Right cardiac atrium (tissue), 5 donors: ENCODE data around the gene CAMKV. TPM values are rescaled to one million over a fixed set of nuclear protein-coding genes. Genes with fewer than 3 reads are reported as not detected.
"Not testable (repeated sequence)": the region's sequence is repeated elsewhere in the genome, so short reads cannot be mapped to it uniquely, and the experiment has no call there.

Source experiments
- ATAC-seq, 2 donors: fragments of 200-7000 bp; cut with Tn5 transposase; one replicate each; pipeline versions ENCODE4 v1.8.0 to v1.9.1; 2020; ENCODE audit warnings: moderate library complexity in 2 of 2, mild to moderate bottlenecking in 1 of 2
- DNase-seq, 3 donors: peaks; one replicate each; pipeline ENCODE4 v3.0.0-alpha.2; 2020
- H3K27ac ChIP-seq: one replicate; pipeline ENCODE4 v1.5.1; 2013; ENCODE audit warnings: mild to moderate bottlenecking, low read length, control low read depth, moderate library complexity
- H3K27me3 ChIP-seq: one replicate; pipeline ENCODE4 v1.6.1; 2013; ENCODE audit not compliant: control insufficient read depth, insufficient read depth
- H3K4me1 ChIP-seq: one replicate; pipeline ENCODE4 v1.6.1; 2013; ENCODE audit warnings: low read length; ENCODE audit not compliant: control insufficient read depth, insufficient read depth
- H3K4me3 ChIP-seq: one replicate; pipeline ENCODE4 v1.5.1; 2013; ENCODE audit warnings: low read length, control low read depth
- H3K9me3 ChIP-seq: one replicate; pipeline ENCODE4 v1.6.1; 2013; ENCODE audit warnings: low read length; ENCODE audit not compliant: control insufficient read depth
- WGBS: extraction: QIAGEN DNeasy Blood & Tissue Kit; methylation state at CpG from one replicate; pipeline ENCODE4 v1.1.7; 2013; 5-methylcytosine and 5-hydroxymethylcytosine counted together
- intact Hi-C, 4 donors: fragments of 100-400 bp; cut with DNase I; formaldehyde crosslinking; loops; one replicate each; pipeline versions ENCODE4 v1.11.0 to v1.14.0; 2022 to 2023
- polyA plus RNA-seq: library from polyadenylated mRNA; stranded (reverse); fragments of 200-250 nt; gene quantifications from one replicate; pipeline ENCODE4 v1.2.3, GENCODE V29; 2013
- total RNA-seq, 4 donors: library from RNA; stranded (reverse); fragmentation: NEBNext Ultra II Directional; extraction: Animal tissue kit (Norgen Biotek cat#: 25700); gene quantifications; one replicate each; pipeline ENCODE4 v1.2.1, GENCODE V29; 2021
- donor health status: healthy with polysubstance abuse.
- donor health status: DM: no; HTN: yes; CAD: no.
- donor health status: DM: no; HTN: no; CAD: no.
- donor health status: DM: no; HTN: yes; CAD: no; lungs with severe emphysema.
- donor health status: DM: yes; HTN: yes; CAD: no.

The CAMKV gene
- total and polyA plus RNA-seq, 5 donors = not detected

- Histone ChIP-seq H3K27ac (no peak overlapping the region), H3K4me3 (no peak overlapping the region), H3K27me3 (no peaks in the 10 kb centered on the region), H3K9me3 (no peaks in the 10 kb centered on the region), H3K4me1 (no peaks in the 10 kb centered on the region)
- intact Hi-C loops = loop anchor here in 3 of 4 donors (2.0 to 10.0 kb wide), 4 partner anchors 64 to 105 kb away; partner anchors contain the start of gene INKA1 (in 1 of the 3)
- DNase-seq = peak; percentile 54 to 82 (median 77)
- ATAC-seq = peak; percentile 55 to 59
- 15% methylated on average over 15 of the region's 15 CpGs for WGBS
These were observed 36.5 kb upstream of the CAMKV start for GRCh38 chr3:49906073-49906743.

- intact Hi-C loops = loop anchor here in 2 of 4 donors (5.0 to 10.0 kb wide), 2 partner anchors 100 to 102 kb away; partner anchors contain the start of gene INKA1 (in 2 of the 2)
- WGBS = 98% methylated on average over 13 of the region's 13 CpGs
- not testable (repeated sequence) for H3K4me1 ChIP-seq, ATAC-seq, H3K4me3 ChIP-seq, H3K27ac ChIP-seq, DNase-seq, H3K27me3 ChIP-seq, H3K9me3 ChIP-seq
These were observed 34.7 kb upstream of the CAMKV start for GRCh38 chr3:49904448-49904847.

- Histone ChIP-seq H3K9me3 (no peaks in the 10 kb centered on the region), H3K4me1 (no peaks in the 10 kb centered on the region), H3K4me3 (peak within 1 kb of the TSS; percentile 26), H3K27me3 (no peaks in the 10 kb centered on the region), H3K27ac (no peak within 1 kb of the TSS)
- DNase-seq = peak; percentile 76 to 91 (median 90)
- 32% methylated on average over 65 of the region's 65 CpGs for WGBS
- intact Hi-C loops = loop anchor here in 2 of 4 donors (5.0 to 10.0 kb wide), 2 partner anchors 99 to 101 kb away; partner anchors contain the start of gene INKA1 (in 2 of the 2)
- peak; percentile 85 to 87 for ATAC-seq
These were observed 34.0 kb upstream of the CAMKV start, which contains the start of gene MST1R for GRCh38 chr3:49903451-49904424. Gene MST1R (minus strand): TSS chr3:49903873. CDS start chr3:49903609, 264 bp downstream.

- Histone ChIP-seq H3K4me1 (no peaks in the 10 kb centered on the region), H3K27ac (no peak overlapping the region), H3K9me3 (no peaks in the 10 kb centered on the region), H3K27me3 (no peaks in the 10 kb centered on the region), H3K4me3 (no peak overlapping the region)
- WGBS = 91% methylated on average over 44 of the region's 44 CpGs
- DNase-seq (peak in 1 of 3 donors; percentile 24), ATAC-seq (no peak)
- intact Hi-C loops = loop anchor here in 2 of 4 donors (5.0 to 10.0 kb wide), 2 partner anchors 98 to 100 kb away; partner anchors contain the start of gene INKA1 (in 2 of the 2)
These were observed 33.0 kb upstream of the CAMKV start for GRCh38 chr3:49902511-49903345.

- Histone ChIP-seq H3K9me3 (no peaks in the 10 kb centered on the region), H3K27ac (no peak overlapping the region), H3K4me1 (no peaks in the 10 kb centered on the region), H3K4me3 (no peak overlapping the region), H3K27me3 (no peaks in the 10 kb centered on the region)
- intact Hi-C loops = loop anchor here in 2 of 4 donors (5.0 to 10.0 kb wide), 2 partner anchors 97 to 99 kb away; partner anchors contain the start of gene INKA1 (in 2 of the 2)
- ATAC-seq (no peak), DNase-seq (no peak)
- WGBS = 57% methylated on average over 11 of the region's 11 CpGs
These were observed 31.9 kb upstream of the CAMKV start for GRCh38 chr3:49901366-49902339.

GRCh38 chr3:49900491-49901153 is 30.9 kb upstream of the CAMKV start:
- H3K4me1 ChIP-seq = no peaks in the 10 kb centered on the region
- intact Hi-C loops = loop anchor here in 2 of 4 donors (5.0 to 10.0 kb wide), 2 partner anchors 96 to 98 kb away; partner anchors contain the start of gene INKA1 (in 2 of the 2)
- 67% methylated on average over 8 of the region's 8 CpGs for WGBS
- no peak overlapping the region for H3K27ac ChIP-seq
- ATAC-seq (peak; percentile 54 to 55), DNase-seq (peak; percentile 46 to 72 (median 69))
- H3K4me3 ChIP-seq = no peak overlapping the region
- H3K9me3 ChIP-seq = no peaks in the 10 kb centered on the region
- no peaks in the 10 kb centered on the region for H3K27me3 ChIP-seq

- H3K9me3 ChIP-seq = no peaks in the 10 kb centered on the region
- 64% methylated on average over 5 of the region's 5 CpGs for WGBS
- DNase-seq (no peak), ATAC-seq (no peak)
- intact Hi-C loops = loop anchor here in 2 of 4 donors (5.0 to 10.0 kb wide), 2 partner anchors 95 to 98 kb away; partner anchors contain the start of gene INKA1 (in 2 of the 2)
- no peak overlapping the region for H3K4me3 ChIP-seq
- no peak overlapping the region for H3K27ac ChIP-seq
- H3K27me3 ChIP-seq = no peaks in the 10 kb centered on the region
- no peaks in the 10 kb centered on the region for H3K4me1 ChIP-seq
These were observed 30.1 kb upstream of the CAMKV start for GRCh38 chr3:49899815-49900214.

- DNase-seq (peak in 1 of 3 donors; percentile 38), ATAC-seq (no peak)
- no peaks in the 10 kb centered on the region for H3K4me1 ChIP-seq
- 80% methylated on average over 6 of the region's 6 CpGs for WGBS
- no peak overlapping the region for H3K4me3 ChIP-seq
- H3K27ac ChIP-seq = no peak overlapping the region
- no peaks in the 10 kb centered on the region for H3K27me3 ChIP-seq
- intact Hi-C loops = no loop called here
- H3K9me3 ChIP-seq = no peaks in the 10 kb centered on the region
These were observed 29.3 kb upstream of the CAMKV start for GRCh38 chr3:49898991-49899390.

- Histone ChIP-seq H3K4me3 (no peak overlapping the region), H3K27me3 (no peaks in the 10 kb centered on the region), H3K4me1 (no peaks in the 10 kb centered on the region), H3K27ac (no peak overlapping the region), H3K9me3 (no peaks in the 10 kb centered on the region)
- intact Hi-C loops = no loop called here
- ATAC-seq = no peak
- WGBS = 70% methylated on average over 5 of the region's 5 CpGs
- DNase-seq = no peak
These were observed 26.6 kb upstream of the CAMKV start for GRCh38 chr3:49896345-49896744.
